CD4-positive, alpha-beta memory T cell (primary cell): Measurements from ENCODE around the gene SLC25A10. TPM values are rescaled to one million over a fixed set of nuclear protein-coding genes. Genes with fewer than 3 reads are reported as not detected.

Experiments used
- CTCF ChIA-PET: fragments of 350-600 bp; sonication (Branson Sonifier 250); formaldehyde crosslinking; loops from one replicate; lab custom pipeline; 2021; ENCODE audit warnings: inconsistent platforms; ENCODE audit not compliant: partially characterized antibody; lab: Charles Lee
- POLR2A ChIA-PET: fragments of 350-600 bp; sonication (Branson Sonifier 250); formaldehyde crosslinking; loops from one replicate; lab custom pipeline; 2021; ENCODE audit not compliant: partially characterized antibody; lab: Charles Lee
- DNase-seq, 5 donors: peaks; one replicate each; pipeline versions ENCODE4 v3.0.0 to v3.0.0-alpha.2; 2020 to 2022; ENCODE audit warnings: mixed read lengths in 1 of 5
- H3K27ac ChIP-seq: one replicate; pipeline ENCODE4 v1.7.0; 2013; ENCODE audit warnings: low read depth, low read length
- H3K27me3 ChIP-seq: 2 replicates; pipeline ENCODE4 v1.7.0; 2013; ENCODE audit warnings: mild to moderate bottlenecking, low read length, moderate library complexity; ENCODE audit not compliant: insufficient read depth
- H3K36me3 ChIP-seq: 2 replicates; pipeline ENCODE4 v1.7.0; 2013; ENCODE audit warnings: mild to moderate bottlenecking, low read length, moderate library complexity; ENCODE audit not compliant: insufficient read depth
- H3K4me1 ChIP-seq: 2 replicates; pipeline ENCODE4 v1.7.0; 2013; ENCODE audit warnings: mild to moderate bottlenecking, low read length, moderate library complexity; ENCODE audit not compliant: insufficient read depth
- H3K4me3 ChIP-seq, 2 donors: one replicate each; pipeline ENCODE4 v1.7.0; 2013; ENCODE audit warnings: low read length in 2 of 2, mild to moderate bottlenecking in 1 of 2
- H3K9me3 ChIP-seq, 2 donors: one replicate each; pipeline ENCODE4 v1.7.0; 2013; ENCODE audit warnings: low read length in 2 of 2, control low read depth in 1 of 2; ENCODE audit not compliant: control insufficient read depth in 1 of 2
- H3K27ac Mint-ChIP-seq, 7 donors: one replicate each; pipeline ENCODE4 v1.8.0; 2020 to 2021; ENCODE audit warnings: mixed read lengths in 7 of 7, mild to moderate bottlenecking in 6 of 7, inconsistent platforms in 3 of 7, moderate library complexity in 3 of 7
- H3K27me3 Mint-ChIP-seq, 2 donors: one replicate each; pipeline ENCODE4 v1.8.0; 2020 to 2021; ENCODE audit warnings: mixed read lengths in 2 of 2
- H3K36me3 Mint-ChIP-seq, 2 donors: one replicate each; pipeline ENCODE4 v1.8.0; 2020 to 2021; ENCODE audit warnings: mixed read lengths in 2 of 2, inconsistent platforms in 1 of 2, mild to moderate bottlenecking in 1 of 2
- H3K4me1 Mint-ChIP-seq, 4 donors: one replicate each; pipeline ENCODE4 v1.8.0; 2020 to 2021; ENCODE audit warnings: mixed read lengths in 4 of 4, mild to moderate bottlenecking in 1 of 4
- H3K4me3 Mint-ChIP-seq, 8 donors: one replicate each; pipeline ENCODE4 v1.8.0; 2020 to 2021; ENCODE audit warnings: mixed read lengths in 8 of 8, mild to moderate bottlenecking in 7 of 8, moderate library complexity in 6 of 8, inconsistent platforms in 3 of 8
- H3K9me3 Mint-ChIP-seq, 8 donors: one replicate each; pipeline ENCODE4 v1.8.0; 2020 to 2021; ENCODE audit warnings: mixed read lengths in 8 of 8, mild to moderate bottlenecking in 5 of 8, inconsistent platforms in 3 of 8, moderate library complexity in 1 of 8
- intact Hi-C: fragments of 100-400 bp; cut with micrococcal nuclease; formaldehyde crosslinking; loops from one replicate; pipeline ENCODE4 v1.15.1; 2023
- polyA plus RNA-seq, 2 donors: library from polyadenylated mRNA; unstranded; fragments of 300-500 nt; fragmentation: Illumina TruSeq; gene quantifications; one replicate each; pipeline ENCODE4 v1.2.3, GENCODE V29; 2021
- total RNA-seq, 2 experiments: library from RNA; stranded (reverse); gene quantifications; one replicate each; pipeline ENCODE4 v1.2.3, GENCODE V29; 2021

Gene SLC25A10
- total and polyA plus RNA-seq, 4 experiments from 2014 or later, result 3.2 to 5.2 (median 4.5) TPM

DNA sequence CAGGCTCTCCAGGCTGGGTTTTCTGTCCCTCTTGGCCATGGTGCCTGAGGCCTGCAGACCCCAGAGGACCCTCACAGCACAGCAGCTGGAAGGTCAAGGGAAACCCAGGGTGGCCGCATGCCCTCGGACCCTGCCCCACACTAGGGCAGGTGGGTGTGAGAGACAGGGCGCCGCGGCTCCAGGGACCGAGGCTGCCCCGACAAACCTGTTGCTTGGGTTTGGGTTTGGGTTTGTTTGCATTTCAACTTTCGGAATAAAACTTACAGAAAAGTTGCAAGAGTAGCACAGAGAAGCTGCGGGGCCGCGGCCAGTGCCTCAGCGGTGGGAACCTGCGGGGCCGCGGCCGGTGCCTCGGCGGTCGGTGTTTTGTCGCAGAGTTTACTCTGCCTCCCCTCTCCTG lies 20.5 kb upstream of the SLC25A10 start:
- ChIA-PET CTCF (no interaction called here), POLR2A (interaction anchor here (1.6 kb wide), 1 partner anchor 12 kb away, joined by 3 read pairs; the partner anchor contains the start of gene MRPL12)
- Histone ChIP-seq H3K4me3 (no peak overlapping the region), H3K36me3 (peaks cover 69% of the 10 kb centered on the region), H3K27me3 (no peaks in the 10 kb centered on the region), H3K27ac (no peak overlapping the region), H3K4me1 (no peaks in the 10 kb centered on the region), H3K9me3 (no peaks in the 10 kb centered on the region)
- peaks cover 19 to 47% of the 10 kb centered on the region in 2 donors for H3K36me3 Mint-ChIP-seq
- H3K4me3 Mint-ChIP-seq, result no peak overlapping the region
- no peak for DNase-seq
- intact Hi-C loops, result no loop called here
- H3K27ac Mint-ChIP-seq, result no peak overlapping the region
- peaks cover 0 to 14% (median 3%) of the 10 kb centered on the region in 4 donors for H3K4me1 Mint-ChIP-seq
- no peaks in the 10 kb centered on the region for H3K9me3 Mint-ChIP-seq
- H3K27me3 Mint-ChIP-seq, result no peaks in the 10 kb centered on the region

- Mint-ChIP-seq H3K4me1 (peaks cover 0 to 9% (median 3%) of the 10 kb centered on the region in 4 donors), H3K9me3 (no peaks in the 10 kb centered on the region), H3K27ac (no peak overlapping the region), H3K36me3 (peaks cover 26 to 51% of the 10 kb centered on the region in 2 donors), H3K27me3 (no peaks in the 10 kb centered on the region), H3K4me3 (no peak overlapping the region)
- no peaks in the 10 kb centered on the region for H3K4me1 ChIP-seq
- H3K27me3 ChIP-seq, result no peaks in the 10 kb centered on the region
- no peak for DNase-seq
- ChIA-PET CTCF (no interaction called here), POLR2A (interaction anchor here (0.6 to 1.1 kb wide), 2 partner anchors 9 to 12 kb away, joined by 3 read pairs; no protein-coding TSS in a partner anchor)
- no peak overlapping the region for H3K4me3 ChIP-seq
- no peak overlapping the region for H3K27ac ChIP-seq
- peaks cover 70% of the 10 kb centered on the region for H3K36me3 ChIP-seq
- no peaks in the 10 kb centered on the region for H3K9me3 ChIP-seq
- intact Hi-C loops, result no loop called here
These were observed 18.4 kb upstream of the SLC25A10 start for GRCh38 chr17:81693509-81694210.

DNA sequence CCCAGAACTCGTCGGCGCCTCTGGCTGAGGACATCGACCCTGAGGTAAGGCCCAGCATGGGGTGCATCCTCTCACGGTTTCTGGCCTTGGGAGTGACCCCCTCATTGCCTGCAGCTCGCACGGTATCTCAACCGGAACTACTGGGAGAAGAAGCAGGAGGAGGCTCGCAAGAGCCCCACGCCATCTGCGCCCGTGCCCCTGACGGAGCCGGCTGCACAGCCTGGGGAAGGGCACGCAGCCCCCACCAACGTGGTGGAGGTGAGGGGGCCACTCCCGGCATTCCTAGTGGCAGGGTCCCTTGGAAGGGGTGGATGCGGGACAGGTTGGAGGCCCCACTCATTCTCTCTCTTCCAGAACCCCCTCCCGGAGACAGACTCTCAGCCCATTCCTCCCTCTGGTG lies 17.3 kb upstream of the SLC25A10 start:
- no peak overlapping the region for H3K27ac ChIP-seq
- no peaks in the 10 kb centered on the region for H3K27me3 ChIP-seq
- intact Hi-C loops, result no loop called here
- H3K4me1 Mint-ChIP-seq, result peaks cover 0 to 3% (median under 1%) of the 10 kb centered on the region in 4 donors
- ChIA-PET CTCF (no interaction called here), POLR2A (interaction anchor here (1.0 to 1.1 kb wide), 2 partner anchors 10 to 18 kb away, joined by 3 to 4 read pairs; no protein-coding TSS in a partner anchor)
- peaks cover 64% of the 10 kb centered on the region for H3K36me3 ChIP-seq
- no peak overlapping the region for H3K4me3 Mint-ChIP-seq
- no peak for DNase-seq
- no peaks in the 10 kb centered on the region for H3K9me3 Mint-ChIP-seq
- H3K9me3 ChIP-seq, result no peaks in the 10 kb centered on the region
- H3K36me3 Mint-ChIP-seq, result peaks cover 22 to 45% of the 10 kb centered on the region in 2 donors
- no peaks in the 10 kb centered on the region for H3K4me1 ChIP-seq
- no peak overlapping the region for H3K4me3 ChIP-seq
- H3K27me3 Mint-ChIP-seq, result no peaks in the 10 kb centered on the region
- H3K27ac Mint-ChIP-seq, result no peak overlapping the region

GRCh38 chr17:81695211-81695610 lies 16.9 kb upstream of the SLC25A10 start:
- H3K36me3 Mint-ChIP-seq, result peaks cover 22 to 41% of the 10 kb centered on the region in 2 donors
- H3K4me3 ChIP-seq, result no peak overlapping the region
- H3K27me3 Mint-ChIP-seq, result no peaks in the 10 kb centered on the region
- H3K4me1 ChIP-seq, result no peaks in the 10 kb centered on the region
- H3K9me3 Mint-ChIP-seq, result no peaks in the 10 kb centered on the region
- DNase-seq, result no peak
- H3K36me3 ChIP-seq, result peaks cover 60% of the 10 kb centered on the region
- H3K27me3 ChIP-seq, result no peaks in the 10 kb centered on the region
- intact Hi-C loops, result no loop called here
- H3K4me3 Mint-ChIP-seq, result no peak overlapping the region
- H3K27ac ChIP-seq, result no peak overlapping the region
- peaks cover 0 to 3% (median 0%) of the 10 kb centered on the region in 4 donors for H3K4me1 Mint-ChIP-seq
- ChIA-PET POLR2A (interaction anchor here (0.8 to 1.7 kb wide), 4 partner anchors 10 to 18 kb away, joined by 3 to 12 read pairs (median 4); partner anchors contain the start of genes ARL16 and HGS), CTCF (interaction anchor here (1.3 kb wide), 1 partner anchor 13 kb away, joined by 3 read pairs; no protein-coding TSS in a partner anchor)
- no peak overlapping the region for H3K27ac Mint-ChIP-seq
- H3K9me3 ChIP-seq, result no peaks in the 10 kb centered on the region

- Histone ChIP-seq H3K36me3 (peaks cover 56% of the 10 kb centered on the region), H3K27ac (no peak overlapping the region), H3K27me3 (no peaks in the 10 kb centered on the region), H3K4me3 (no peak overlapping the region), H3K4me1 (peaks cover 1% of the 10 kb centered on the region), H3K9me3 (no peaks in the 10 kb centered on the region)
- Mint-ChIP-seq H3K27me3 (no peaks in the 10 kb centered on the region), H3K36me3 (peaks cover 22 to 42% of the 10 kb centered on the region in 2 donors), H3K27ac (no peak overlapping the region), H3K9me3 (no peaks in the 10 kb centered on the region), H3K4me1 (peaks cover 0 to 4% (median 1%) of the 10 kb centered on the region in 4 donors), H3K4me3 (no peak overlapping the region)
- intact Hi-C loops, result no loop called here
- POLR2A ChIA-PET, result interaction anchor here (0.8 to 1.7 kb wide), 5 partner anchors 8 to 19 kb away, joined by 3 to 12 read pairs (median 4); partner anchors contain the start of genes ARL16 and HGS
- DNase-seq, result no peak
- CTCF ChIA-PET, result interaction anchor here (1.3 kb wide), 1 partner anchor 13 kb away, joined by 3 read pairs; no protein-coding TSS in a partner anchor
These were observed 16.3 kb upstream of the SLC25A10 start for GRCh38 chr17:81695801-81696200.

DNA sequence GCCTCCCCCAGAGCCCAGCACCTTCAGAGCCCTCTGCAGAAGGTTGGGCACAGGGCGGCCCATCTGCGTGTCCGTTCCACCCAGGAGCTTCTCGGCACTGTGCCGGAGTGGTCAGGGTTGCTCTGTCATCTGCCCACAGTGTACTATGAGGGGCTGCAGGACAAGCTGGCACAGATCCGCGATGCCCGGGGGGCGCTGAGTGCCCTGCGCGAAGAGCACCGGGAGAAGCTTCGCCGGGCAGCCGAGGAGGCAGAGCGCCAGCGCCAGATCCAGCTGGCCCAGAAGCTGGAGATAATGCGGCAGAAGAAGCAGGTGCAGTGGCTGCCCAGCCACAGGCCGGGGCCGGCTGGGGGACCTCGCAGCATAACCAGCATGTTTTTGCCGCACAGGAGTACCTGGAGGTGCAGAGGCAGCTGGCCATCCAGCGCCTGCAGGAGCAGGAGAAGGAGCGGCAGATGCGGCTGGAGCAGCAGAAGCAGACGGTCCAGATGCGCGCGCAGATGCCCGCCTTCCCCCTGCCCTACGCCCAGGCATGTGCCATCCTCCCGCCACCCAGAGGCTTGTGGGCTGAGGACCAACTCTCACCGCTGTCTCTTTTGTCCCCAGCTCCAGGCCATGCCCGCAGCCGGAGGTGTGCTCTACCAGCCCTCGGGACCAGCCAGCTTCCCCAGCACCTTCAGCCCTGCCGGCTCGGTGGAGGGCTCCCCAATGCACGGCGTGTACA lies 15.7 kb upstream of the SLC25A10 start:
- H3K4me1 Mint-ChIP-seq, result peaks cover under 1 to 7% (median 5%) of the 10 kb centered on the region in 4 donors
- H3K4me3 Mint-ChIP-seq, result no peak overlapping the region
- H3K27me3 ChIP-seq, result no peaks in the 10 kb centered on the region
- ChIA-PET CTCF (interaction anchor here (1.3 kb wide), 1 partner anchor 14 kb away, joined by 3 read pairs; no protein-coding TSS in a partner anchor), POLR2A (interaction anchor here (1.1 to 1.7 kb wide), 3 partner anchors 9 to 13 kb away, joined by 4 to 12 read pairs (median 4); partner anchors contain the start of genes ARL16 and HGS)
- no peak overlapping the region for H3K4me3 ChIP-seq
- H3K36me3 Mint-ChIP-seq, result peaks cover 22 to 41% of the 10 kb centered on the region in 2 donors
- H3K4me1 ChIP-seq, result peaks cover 7% of the 10 kb centered on the region
- no peaks in the 10 kb centered on the region for H3K27me3 Mint-ChIP-seq
- no peaks in the 10 kb centered on the region for H3K9me3 Mint-ChIP-seq
- no peaks in the 10 kb centered on the region for H3K9me3 ChIP-seq
- H3K36me3 ChIP-seq, result peaks cover 54% of the 10 kb centered on the region
- no peak overlapping the region for H3K27ac ChIP-seq
- DNase-seq, result no peak
- intact Hi-C loops, result no loop called here
- no peak overlapping the region for H3K27ac Mint-ChIP-seq
